Renal pelvis (tissue), 4 donors: ENCODE measurements around the gene BUB1B. TPM values are rescaled to one million over a fixed set of nuclear protein-coding genes. Genes with fewer than 3 reads are reported as not detected.

Experiments
- DNase-seq: peaks from one replicate; pipeline ENCODE4 v3.0.0-alpha.2; 2013
- polyA plus RNA-seq, 3 donors: library from polyadenylated mRNA; unstranded; fragments of 120-200 nt; gene quantifications; one replicate each; pipeline ENCODE4 v1.2.1, GENCODE V29; 2013; ENCODE audit not compliant: insufficient read length in 3 of 3

The BUB1B gene
- polyA plus RNA-seq, 3 donors: 29.3 to 38.0 (median 32.2) TPM

DNA sequence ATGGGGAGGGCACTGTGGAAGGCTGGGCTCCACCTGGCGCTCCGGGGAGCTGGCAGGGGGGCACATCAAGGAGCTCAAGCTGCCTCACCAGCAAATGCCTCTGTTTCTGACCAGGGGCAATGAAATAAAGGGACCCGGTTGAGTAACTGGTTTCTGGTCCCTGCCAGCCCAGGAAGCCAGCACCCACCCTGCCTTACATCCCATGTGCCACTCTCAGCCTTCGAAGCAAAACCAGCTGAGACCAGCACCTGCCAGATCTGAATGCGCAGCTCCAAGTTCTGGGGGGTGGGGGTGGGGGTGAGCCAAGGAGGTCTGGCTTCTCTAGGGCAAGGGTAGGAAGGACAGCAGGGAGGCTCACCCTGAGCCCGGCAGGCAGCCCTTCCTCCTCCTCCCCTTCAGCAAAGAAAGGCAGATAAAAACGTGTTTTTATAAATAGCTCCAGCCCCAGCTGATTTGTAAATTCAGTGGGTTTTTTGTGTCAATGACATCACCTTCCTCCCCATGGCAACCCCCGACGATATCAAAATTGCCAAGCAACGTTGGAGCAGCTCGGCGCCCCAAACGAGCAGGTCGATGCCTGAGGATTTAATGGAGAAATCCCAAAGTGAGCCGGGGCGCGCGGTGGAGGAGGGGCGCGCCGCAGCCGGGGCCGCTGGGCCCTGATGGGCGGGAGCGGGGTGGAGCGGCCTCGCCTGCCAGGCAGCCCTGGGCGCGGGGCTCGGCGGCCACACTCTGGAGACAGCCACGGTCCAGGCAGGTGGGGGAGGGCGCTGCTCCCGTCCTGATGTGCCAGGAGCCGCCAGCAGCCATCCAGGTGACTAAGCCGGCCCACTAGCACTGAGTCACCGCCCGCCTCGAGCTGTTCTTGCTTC lies 77.9 kb downstream of the BUB1B start, which contains the start of gene PAK6:
TSS of gene PAK6 (plus strand) at position 532 of the 872 bp plus-strand sequence. CDS start 25,723 bp downstream, outside the sequence.
- DNase-seq: peak; percentile 60

DNA sequence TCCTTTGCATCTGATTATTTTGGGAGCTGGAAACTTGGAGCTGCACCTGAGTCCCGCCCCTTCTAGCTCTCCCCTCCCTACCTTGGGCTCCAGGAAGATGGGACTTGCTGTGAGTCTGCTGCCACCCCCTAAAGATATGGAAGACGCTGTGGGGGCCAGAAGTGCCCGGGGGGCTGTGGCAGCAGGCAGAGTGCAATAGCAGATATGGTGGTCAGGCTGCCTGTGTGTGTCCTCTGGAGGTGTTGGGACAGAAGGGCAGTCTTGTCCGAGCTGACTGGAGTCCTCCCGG lies 78.5 kb downstream of the BUB1B start:
- no peak for DNase-seq

DNA sequence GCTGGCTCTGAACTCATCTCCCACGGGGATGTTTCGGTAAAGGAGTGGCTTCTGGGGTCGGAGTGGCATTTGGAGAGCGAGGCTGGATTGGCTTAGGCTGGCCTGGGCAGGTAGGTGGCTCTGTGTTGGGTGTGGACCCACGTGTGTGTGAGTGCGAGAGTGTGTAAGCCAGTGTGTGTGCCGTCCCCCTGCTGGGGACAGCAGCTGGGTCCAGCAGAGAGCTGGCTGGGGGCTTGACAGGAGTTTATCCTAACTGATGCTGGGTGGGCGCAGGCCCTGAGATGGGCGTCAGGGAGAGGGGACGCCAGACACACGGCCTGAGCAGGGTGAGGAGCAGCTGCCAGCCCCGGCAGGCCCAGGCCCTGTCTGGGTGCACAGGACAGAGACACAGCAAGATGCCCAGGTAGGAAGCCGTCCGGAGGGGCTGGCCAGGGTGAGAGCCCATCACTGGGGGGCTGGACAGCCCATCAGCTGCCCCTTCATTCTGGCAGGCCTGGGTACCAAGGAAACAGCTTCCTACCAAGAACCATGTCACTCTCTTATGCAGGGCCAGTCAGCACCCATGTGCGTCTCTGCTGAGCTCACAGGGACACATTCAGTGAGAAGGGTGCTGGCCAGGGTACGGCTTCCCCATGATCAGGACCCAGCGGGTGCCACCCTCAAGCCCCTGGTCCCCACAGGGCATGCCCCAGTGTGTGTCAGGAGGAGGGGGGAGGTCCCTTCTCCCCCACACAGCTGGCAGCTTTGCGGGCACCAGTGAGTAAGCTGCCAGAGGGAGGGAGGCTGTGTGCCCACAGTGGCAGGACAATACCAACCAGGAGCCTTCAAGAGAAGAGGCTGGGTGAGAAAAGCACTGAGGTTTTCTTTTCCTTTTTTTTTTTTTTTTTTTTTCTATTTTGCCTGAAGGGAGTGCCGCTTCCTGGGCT lies 79.1 kb downstream of the BUB1B start:
- no peak for DNase-seq

DNA sequence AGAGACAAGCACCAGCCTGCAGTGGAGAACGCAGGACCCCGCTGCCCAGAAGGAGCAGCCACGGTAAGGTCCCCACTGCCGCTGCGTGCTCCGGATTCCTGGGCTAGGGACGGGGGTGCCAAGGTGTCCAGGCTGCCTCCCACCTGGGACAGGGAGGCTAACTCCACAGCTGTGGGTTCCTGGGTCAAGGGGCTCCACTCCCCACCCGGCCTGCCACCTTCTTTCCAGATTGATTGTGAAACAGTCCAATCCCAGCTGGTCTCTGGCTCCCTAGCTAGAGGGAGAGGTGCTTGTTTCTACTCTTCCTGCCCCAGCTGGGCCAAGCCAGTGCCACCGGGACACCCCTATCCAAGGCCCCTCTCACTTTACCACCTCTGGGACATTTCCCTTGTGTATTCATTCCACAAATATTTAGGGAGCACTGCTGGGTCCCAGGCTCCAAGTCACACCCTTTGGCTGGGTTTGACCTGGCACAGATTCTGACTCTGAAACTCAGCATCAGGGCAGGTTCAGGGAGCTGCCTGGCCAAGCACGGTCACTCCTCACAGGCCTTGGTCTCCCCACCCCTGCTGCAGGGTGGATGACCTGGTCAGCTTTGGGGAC lies 79.9 kb downstream of the BUB1B start:
- no peak for DNase-seq

DNA sequence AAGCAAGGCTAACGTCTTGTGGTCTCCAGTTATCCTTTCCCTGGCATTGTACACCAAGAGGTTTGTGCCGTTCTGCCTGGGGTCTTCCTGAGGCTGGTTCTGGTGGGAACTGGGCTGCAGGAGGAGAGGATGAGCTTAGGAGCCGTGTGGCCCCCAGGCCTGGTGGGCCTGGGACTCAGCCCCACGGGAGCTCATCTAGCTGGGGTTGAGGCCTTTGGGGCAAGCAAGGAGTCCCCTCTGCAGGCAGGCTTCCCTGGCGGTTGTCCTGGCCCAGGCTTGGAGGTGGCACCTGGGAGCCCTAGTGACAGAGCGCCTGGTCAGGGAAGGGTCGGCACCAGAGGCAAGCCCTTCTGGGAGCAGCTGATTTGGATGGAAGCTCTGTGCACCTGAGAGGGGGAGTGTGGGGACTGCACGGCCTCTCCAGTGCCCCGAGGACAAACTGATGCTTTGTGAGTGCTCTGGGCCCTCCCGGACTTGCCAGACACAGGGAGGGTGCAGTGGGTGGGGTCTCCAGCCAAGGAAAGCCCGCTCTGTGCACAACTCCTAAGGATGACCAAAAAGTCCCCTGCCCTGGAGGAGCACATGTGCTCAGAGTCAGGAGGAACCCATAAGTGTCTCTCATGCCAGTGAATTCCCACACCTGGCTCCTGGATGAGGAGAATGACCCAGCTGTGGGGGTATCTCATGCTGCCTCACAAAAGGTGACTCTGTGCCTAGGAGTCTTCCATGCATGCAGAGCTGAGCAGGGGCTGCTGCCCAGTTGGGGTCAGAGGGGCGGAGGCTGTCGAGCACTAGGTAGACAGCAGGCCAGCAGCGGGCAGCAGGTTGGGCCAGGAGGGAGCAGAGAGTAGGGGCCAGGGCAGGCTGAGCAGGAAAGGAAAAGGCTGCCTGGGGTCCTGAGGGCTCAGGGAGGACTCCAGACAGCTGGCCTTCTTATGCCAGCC lies 80.7 kb downstream of the BUB1B start:
- DNase-seq: no peak

DNA sequence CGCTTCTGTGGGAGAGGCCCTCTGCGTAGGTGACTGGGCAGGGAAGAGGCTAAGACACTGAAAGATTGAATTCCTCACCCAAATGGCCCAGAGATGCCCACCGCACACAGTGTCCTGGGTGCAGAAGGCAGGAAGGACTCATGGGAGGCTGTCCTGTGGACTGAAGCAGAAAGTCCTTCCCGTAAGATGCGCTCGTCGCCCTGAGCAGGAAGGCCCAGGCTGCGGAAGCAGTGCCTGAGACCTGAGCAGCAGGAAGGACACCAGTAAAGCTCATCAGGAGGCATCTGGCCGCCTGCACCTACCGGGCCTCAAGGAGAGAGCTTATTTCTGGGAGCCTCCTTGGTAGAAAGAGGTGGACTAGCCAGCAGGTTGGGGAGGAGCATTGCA lies 81.3 kb downstream of the BUB1B start:
- no peak for DNase-seq

DNA sequence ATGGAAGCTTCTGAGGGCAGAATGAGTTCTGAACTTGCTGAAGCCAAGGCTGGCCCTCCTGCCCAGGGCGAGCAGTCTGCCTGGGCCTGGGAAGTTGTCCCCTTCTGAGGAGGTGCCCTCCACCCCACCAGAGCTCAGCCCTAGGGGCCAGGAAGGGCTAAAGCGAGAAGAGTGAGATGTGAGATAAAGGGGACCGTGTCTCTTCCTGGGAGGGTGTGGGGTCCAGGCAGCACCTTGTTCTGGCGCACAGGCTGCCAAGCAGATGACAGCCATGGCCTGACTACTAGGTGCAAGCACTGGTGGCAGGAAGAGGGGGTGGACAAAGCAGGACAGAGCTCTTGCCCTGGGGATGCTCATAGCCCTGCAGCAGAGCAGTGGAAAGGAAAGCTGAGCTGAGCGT lies 81.7 kb downstream of the BUB1B start:
- DNase-seq: no peak

DNA sequence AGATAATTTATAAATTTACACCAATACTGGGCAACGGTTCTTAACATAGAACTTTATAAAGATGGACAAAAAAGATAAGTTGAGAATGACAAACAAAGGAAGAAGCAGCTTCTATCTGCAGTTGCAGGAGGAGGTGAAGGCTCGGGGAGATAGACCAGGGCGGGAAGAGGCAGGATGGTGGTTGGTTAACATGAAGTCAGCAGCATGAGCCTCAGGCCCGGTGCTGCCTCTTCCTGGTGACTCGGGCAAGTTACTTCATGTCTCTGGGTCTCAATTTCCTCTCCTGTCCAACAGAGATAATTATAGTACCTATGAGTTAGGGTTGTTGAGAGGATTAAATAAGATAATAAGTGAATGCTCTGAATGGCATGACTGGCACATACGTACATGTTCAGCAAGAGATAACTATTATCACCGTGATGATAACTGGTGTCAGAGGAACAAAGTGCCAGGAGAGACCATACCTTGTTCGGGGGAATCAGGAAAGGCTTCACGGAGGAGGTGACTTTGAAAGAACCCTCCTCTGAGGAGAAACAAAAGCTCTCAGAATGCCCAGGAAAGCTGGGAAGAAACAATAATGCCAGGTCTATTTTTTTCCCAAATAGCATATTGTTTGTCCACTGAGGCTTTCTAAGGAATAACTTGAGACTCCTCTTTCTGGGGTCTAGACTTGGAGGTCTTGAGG lies 82.4 kb downstream of the BUB1B start:
- no peak for DNase-seq

DNA sequence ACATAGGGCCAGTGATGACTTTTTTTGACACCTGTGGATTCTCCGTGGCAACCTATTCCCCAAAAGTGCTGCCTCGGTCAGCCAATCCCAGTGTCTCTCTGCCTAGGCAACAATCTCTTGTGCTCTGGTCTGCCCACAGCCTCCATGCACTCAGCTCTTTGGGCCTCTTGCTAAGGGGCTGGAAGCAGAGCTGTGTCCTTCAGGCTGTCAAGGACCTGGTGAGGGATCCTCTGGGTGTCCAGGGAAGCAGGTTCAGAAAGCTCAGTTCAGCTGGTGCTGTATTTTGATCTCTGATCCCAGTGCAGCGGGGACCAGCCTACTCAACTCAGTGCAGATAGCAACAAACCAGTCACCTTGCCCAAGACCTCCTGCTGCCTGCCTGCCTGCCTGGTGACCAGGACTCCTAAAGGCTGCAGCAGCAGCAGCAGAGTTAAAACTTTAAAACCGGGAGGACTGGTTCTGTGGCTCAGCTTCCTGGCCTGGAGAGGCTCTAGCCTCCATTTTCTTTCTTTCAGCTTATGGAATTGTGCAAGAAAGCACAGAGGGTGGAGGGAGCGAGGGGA lies 84.2 kb downstream of the BUB1B start:
- DNase-seq: no peak

DNA sequence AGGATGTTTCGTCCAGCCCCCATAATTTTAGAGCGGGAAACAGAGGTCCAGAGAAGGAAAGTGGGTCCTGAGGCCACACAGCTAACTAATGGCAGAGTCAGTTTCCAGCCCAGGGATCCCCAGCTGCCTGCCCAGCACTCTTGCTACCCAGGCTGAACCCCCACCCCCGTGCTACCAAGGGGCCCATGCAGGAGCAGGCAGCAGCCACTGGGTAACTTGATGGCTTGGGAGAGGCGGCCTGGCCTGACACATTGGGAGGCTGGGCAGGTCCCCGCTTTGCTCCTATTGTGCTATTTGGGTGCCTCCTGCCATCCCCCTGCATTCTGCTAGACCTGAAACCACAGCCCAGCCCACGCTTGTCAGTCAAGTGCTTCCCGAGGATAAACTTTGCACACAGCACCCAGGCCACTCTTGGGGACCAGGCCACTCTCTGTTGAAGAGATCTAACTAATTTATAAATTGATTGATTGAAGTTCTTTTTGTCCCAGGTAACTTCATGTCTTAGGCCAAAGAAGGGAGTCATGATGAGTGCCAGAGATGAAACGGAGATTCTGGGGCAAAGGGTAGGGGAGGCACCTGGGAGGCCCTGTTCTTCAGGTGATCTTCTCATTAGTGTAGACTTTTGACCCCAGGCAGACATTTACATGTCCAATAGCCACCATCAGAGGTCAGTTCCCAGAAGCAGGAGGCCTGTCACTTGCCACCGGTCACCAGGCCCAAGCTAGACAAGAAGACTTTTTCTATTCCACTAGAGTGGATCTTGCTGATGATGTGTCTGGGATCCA lies 85.0 kb downstream of the BUB1B start:
- DNase-seq: no peak

DNA sequence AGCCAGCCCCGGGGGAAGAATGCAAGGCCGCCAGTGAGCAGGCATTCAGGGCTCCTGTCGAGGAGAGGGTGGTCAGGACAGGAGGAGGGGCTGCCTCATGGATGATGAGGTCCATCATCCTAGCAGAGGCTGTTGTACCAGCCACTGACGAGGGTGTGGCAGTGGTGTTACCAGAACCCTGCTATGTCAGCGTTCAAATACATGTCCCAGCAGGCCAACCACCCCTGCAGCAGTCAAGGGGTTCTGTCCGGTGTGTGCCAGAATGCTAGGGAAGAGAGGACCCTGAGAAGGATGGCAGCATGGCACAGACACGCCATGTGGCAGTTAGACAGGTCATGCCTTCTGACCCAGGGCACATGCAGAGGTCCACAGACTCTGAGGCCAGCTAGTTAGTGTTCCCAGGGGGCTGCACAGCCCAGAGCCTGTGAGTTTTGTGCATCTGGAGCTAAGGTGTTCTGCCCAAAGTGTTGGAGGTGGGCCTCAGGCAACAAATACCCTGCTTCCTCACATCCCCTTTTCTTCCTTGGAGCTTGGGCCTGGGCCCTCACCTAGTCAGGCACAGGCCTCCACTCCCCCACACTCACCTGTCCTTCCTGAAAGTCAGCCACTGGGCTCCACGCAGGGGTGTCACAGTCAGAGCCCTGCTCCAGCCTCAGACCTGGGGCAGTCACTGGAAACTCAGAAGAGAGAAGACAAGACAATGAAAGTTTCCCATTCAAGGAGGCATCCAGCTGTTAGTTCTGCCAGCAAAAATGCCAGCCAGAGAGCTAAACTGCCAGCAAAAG lies 85.8 kb downstream of the BUB1B start:
- no peak for DNase-seq

DNA sequence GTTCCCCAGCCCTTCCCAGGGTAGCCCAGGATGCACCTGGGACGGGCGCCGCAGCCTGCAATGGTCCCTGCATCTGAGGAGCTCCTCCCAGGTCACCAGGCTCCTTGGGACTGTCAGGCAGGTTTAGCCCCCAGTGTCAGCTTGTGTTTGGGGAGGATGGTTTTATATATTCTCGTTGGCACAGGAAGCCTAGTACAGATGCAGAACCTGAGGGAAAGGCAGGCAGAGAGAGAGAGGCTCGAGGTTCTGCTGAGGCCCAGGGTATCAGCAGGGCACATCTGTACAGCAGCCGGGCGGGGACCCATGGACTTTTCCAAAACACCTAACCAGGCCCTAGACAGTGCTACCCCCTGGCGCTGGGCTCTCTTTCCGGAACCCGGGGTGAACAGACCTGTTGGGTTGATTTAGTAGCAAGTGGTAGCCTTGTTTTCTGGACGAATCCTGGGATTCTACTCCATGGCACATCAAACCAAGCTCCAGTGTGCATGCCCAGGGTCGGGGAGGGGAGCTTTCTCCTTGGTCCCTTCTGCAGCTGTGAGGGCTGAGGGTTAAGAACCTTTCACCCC lies 86.6 kb downstream of the BUB1B start:
- no peak for DNase-seq

DNA sequence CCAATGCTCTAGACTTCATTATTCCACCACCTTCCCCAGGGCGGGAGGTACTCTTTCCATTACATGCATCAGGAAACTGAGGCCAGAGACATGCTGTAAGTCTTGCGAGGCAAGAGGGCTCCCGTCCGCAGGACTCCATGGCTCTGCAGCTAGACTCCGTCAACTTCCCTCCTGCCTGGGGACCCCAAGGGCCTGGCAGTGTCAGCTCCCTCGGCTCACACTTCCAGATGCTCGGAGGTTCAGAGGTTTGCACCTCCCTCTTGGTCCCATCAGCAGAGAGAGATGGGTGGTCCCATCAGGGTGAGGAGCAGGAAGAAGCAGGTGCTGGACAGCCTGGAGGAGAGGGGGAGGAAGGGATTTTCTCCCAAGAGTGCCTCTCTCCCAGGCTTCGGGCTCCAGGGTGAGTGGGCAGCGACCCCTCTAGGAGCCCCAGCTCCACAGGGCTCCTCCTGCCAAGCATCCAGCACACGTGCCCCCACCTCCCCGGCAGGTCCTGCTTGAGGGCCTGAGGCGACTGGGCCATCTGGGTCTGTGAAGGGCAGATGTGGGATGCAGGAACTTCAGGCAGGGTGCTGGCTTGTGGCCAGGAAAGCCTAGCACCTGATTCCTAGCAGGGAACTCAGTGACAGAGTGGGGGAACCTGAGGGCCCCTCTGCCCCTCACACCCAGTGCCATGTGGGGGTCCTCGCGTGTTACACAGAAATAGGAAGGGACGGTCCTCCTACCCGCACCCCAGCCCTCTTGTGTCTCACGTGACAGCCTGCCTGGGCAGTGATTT lies 87.3 kb downstream of the BUB1B start:
- DNase-seq: no peak

DNA sequence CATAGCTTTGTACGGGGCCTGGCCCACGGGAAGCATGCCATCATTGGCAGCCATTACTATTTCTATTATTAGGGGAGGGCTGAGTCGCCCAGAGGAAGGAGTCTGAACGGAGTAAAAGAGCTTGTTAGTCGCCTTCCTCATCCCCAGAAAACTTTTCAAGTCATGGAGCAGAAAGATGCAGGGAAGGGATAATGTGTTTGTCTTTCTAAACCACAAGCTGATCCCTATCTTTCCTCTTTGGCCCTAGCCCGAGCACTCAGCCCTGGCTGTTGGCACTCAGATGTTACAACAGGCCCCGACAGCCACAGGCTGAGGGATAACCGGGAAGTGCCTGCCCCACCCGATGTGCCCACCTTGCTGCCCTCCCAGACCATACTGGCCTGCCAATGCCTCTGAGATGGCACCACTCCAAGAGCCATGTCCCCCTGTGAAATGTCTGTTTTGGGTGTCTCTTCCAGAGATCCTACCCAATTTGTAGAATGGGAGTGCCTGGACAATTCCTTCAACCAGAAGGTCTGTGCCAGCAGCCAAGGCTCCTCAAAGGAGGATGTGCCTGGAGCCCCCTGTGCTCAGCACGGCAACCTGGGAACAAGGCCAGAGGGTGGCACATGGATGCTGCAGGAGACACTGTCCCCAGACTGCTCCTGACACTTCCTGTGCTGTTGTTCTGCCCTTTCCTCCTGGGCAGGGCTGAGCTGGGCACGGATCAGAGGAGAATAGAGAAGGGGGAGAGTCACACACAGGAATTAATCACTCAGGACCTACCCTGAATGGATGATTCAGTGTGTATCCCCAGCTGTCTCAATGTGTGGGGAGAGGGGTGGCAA lies 88.8 kb downstream of the BUB1B start:
- DNase-seq: no peak

DNA sequence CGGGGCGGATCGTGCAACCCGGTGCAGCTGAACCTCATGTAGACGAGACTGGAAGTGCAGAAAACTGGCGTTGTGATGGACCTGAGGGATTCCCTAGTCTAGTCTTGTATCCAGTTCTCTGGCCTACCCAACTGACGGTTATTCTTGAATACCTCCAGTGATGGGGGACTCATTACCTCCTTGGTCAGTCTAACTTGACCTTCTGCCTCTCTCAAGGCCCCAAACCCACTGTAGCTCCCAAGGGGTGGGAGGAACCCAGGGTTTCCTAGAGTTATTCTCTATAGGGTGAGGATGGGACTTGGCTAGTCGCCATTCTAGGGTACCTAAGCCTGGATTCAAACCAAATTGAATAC lies 89.4 kb downstream of the BUB1B start:
- DNase-seq: no peak

DNA sequence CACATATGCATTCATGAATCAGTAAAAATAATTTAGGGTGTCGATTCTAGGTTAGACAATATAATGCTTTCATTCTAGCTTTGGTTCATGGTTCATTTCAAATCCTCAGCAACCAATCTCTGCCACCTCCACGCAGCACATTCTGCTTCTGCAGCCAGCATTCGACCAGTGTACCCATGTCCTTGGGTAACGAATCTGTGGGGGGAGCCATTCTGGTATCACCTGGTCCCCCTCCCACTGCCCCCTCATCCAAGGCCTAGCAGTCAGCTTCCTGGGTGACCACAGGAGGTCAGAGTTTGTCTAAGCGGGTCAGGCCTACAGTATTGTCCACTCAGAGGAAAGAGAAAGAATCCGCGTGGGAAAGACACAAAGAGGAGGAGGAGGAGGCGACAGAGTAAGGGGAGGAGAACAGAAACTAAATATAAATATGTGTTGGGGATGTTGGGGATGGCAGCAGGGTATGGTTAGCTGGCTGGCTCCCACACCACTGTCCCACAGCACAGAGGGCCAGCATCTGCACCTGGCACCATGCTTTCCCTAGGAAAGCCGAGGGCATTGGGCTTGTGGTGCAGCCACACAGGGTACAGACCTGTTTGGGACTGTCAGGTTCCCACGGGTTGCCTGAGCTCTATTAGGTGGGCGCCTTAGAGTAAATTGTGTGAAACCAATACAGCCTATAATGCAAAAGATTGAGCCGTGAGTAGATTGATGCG lies 90.1 kb downstream of the BUB1B start:
- no peak for DNase-seq
